Smooth muscle cell (in vitro differentiated cells): ENCODE results near the gene CACNB4. TPM values are rescaled to one million over a fixed set of nuclear protein-coding genes. Genes with fewer than 3 reads are reported as not detected.

Experiments used
- DNase-seq: peaks from one replicate; lab custom pipeline; 2025; ENCODE audit not compliant: unreplicated experiment; lab: John Stamatoyannopoulos, UW
- H2AFZ ChIP-seq: fragments of 200-600 bp; sonication (generic); 2 replicates; pipeline ENCODE4 v1.6.0; 2016; ENCODE audit warnings: antibody characterized with exemption, low read depth, mild to moderate bottlenecking
- H3F3A ChIP-seq: fragments of 200-600 bp; sonication (generic); 2 replicates; pipeline ENCODE4 v1.6.0; 2017; ENCODE audit warnings: antibody characterized with exemption, low read depth
- H3K27ac ChIP-seq: fragments of 200-600 bp; sonication (generic); 2 replicates; pipeline ENCODE4 v1.5.1; 2016; ENCODE audit warnings: low read depth, mild to moderate bottlenecking
- H3K27me3 ChIP-seq: fragments of 200-600 bp; sonication (generic); 2 replicates; pipeline ENCODE4 v1.6.1; 2016; ENCODE audit warnings: low read depth, mild to moderate bottlenecking
- H3K36me3 ChIP-seq: fragments of 200-600 bp; sonication (generic); 2 replicates; pipeline ENCODE4 v1.5.1; 2016; ENCODE audit warnings: low read depth
- H3K4me1 ChIP-seq: fragments of 200-600 bp; sonication (generic); 2 replicates; pipeline ENCODE4 v1.5.1; 2016; ENCODE audit warnings: low read depth
- H3K4me2 ChIP-seq: fragments of 200-600 bp; sonication (generic); 2 replicates; pipeline ENCODE4 v1.6.0; 2016; ENCODE audit warnings: mild to moderate bottlenecking
- H3K4me3 ChIP-seq: fragments of 200-600 bp; sonication (generic); 2 replicates; pipeline ENCODE4 v1.5.1; 2016; ENCODE audit warnings: mild to moderate bottlenecking
- H3K79me2 ChIP-seq: fragments of 200-600 bp; sonication (generic); 2 replicates; pipeline ENCODE4 v1.6.0; 2016; ENCODE audit warnings: low read depth, mild to moderate bottlenecking
- H3K9ac ChIP-seq: fragments of 200-600 bp; sonication (generic); 2 replicates; pipeline ENCODE4 v1.6.0; 2016; ENCODE audit warnings: low read depth
- H3K9me3 ChIP-seq: fragments of 200-600 bp; sonication (generic); replicated peaks from 2 replicates; pipeline ENCODE4 v1.5.1; 2016; ENCODE audit warnings: low read depth
- H4K20me1 ChIP-seq: fragments of 200-600 bp; sonication (generic); 2 replicates; pipeline ENCODE4 v1.6.0; 2016; ENCODE audit warnings: low read depth
- CTCF ChIP-seq: fragments of 200-600 bp; sonication (generic); IDR thresholded peaks from 2 replicates; pipeline ENCODE4 v1.5.1; 2017; ENCODE audit warnings: borderline replicate concordance, mild to moderate bottlenecking, antibody characterized with exemption; ENCODE audit not compliant: insufficient read depth, poor library complexity, severe bottlenecking
- WGBS: methylation state at CpG from one replicate; pipeline ENCODE4 v1.1.7; 2016; ENCODE audit warnings: low lambda C conversion rate; 5-methylcytosine and 5-hydroxymethylcytosine counted together
- polyA plus RNA-seq: library from polyadenylated mRNA; unstranded; fragments of >200 nt; fragmentation: Nextera tagmentation; extraction: Ambion mirVana; gene quantifications from 2 replicates; pipeline ENCODE4 v1.2.1, GENCODE V29; 2016
- total RNA-seq: library from RNA; depleted of rRNA; stranded (reverse); fragments of >200 nt; gene quantifications from 2 replicates; pipeline ENCODE4 v1.2.3, GENCODE V29; 2014

CACNB4 gene
- total and polyA plus RNA-seq, 2 experiments from 2014 or later, result 0.06 to 1.4 TPM

GRCh38 chr2:151907286-151908203 is 191.3 kb downstream of the CACNB4 start:
- Histone ChIP-seq H3K4me1 (peaks cover 13% of the 10 kb centered on the region), H3K4me2 (no peak overlapping the region), H4K20me1 (no peaks in the 10 kb centered on the region), H3K9ac (no peak overlapping the region), H3K27ac (no peak overlapping the region), H3K9me3 (no peaks in the 10 kb centered on the region), H3K27me3 (no peaks in the 10 kb centered on the region), H3K4me3 (no peak overlapping the region), H3K36me3 (no peaks in the 10 kb centered on the region), H2AFZ (no peak overlapping the region), H3F3A (peaks cover 8% of the 10 kb centered on the region), H3K79me2 (no peaks in the 10 kb centered on the region)
- WGBS, result 75% methylated on average over 6 of the region's 6 CpGs
- no peak for DNase-seq
- TF ChIP-seq CTCF, result no peak

DNA sequence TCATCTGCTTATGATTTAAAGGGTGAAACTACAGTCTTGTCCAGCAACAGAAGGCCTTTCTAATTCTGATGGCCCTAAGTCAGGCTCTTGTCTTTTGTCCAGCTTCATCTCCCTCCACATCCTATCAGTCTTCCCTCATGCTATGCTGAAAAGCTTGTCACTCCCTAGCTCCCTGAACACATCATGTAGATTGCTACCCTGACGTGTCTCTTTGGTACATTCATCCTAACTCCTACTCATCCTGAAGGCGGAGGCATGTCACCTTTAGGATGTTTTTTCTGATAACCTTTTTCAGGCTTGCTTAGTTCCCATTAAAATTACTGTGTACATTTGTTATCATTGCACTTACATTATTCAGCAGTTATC is 192.2 kb downstream of the CACNB4 start:
- Histone ChIP-seq H3K4me3 (no peak overlapping the region), H3K4me2 (no peak overlapping the region), H3F3A (peaks cover 8% of the 10 kb centered on the region), H3K27ac (no peak overlapping the region), H3K9me3 (no peaks in the 10 kb centered on the region), H3K4me1 (peaks cover 13% of the 10 kb centered on the region), H4K20me1 (no peaks in the 10 kb centered on the region), H3K9ac (no peak overlapping the region), H3K79me2 (no peaks in the 10 kb centered on the region), H3K27me3 (no peaks in the 10 kb centered on the region), H2AFZ (no peak overlapping the region), H3K36me3 (no peaks in the 10 kb centered on the region)
- no peak for DNase-seq
- TF ChIP-seq CTCF, result no peak
- 72% methylated on average over 2 of the region's 2 CpGs for WGBS

DNA sequence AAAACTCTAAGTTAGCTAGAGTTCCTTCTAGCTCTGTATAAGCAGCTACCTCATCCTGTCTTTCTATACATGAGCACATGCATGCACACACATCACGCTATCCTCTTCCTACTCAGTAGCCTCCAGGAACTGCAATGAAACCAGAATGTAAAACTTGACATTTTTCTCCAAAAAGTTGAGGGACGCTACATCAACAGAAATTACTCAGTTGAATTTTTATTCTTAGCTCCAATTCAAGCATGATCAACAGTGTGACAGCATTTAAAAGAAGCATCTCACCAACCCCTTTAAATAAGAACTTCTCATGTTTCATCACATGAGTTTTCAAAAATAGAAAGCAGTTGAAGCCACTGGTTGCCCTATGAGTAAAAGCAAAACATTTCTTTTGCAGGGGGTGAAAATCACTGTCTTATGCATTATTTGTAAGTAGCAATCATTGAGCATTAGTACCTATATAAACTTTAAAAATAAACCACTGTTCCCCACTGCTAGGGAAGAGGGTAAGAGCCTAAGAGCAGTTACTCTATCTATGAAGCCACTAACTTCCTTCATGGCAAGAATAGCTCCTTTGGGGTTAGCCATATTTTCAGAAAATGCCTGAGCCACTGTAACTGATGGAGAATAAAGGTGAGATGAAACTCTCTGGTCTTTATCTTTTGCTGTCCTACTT is 192.7 kb downstream of the CACNB4 start:
- Histone ChIP-seq H3K27ac (no peak overlapping the region), H2AFZ (no peak overlapping the region), H4K20me1 (no peaks in the 10 kb centered on the region), H3K4me3 (no peak overlapping the region), H3K36me3 (no peaks in the 10 kb centered on the region), H3K4me1 (peaks cover 13% of the 10 kb centered on the region), H3K9me3 (no peaks in the 10 kb centered on the region), H3F3A (peaks cover 8% of the 10 kb centered on the region), H3K27me3 (no peaks in the 10 kb centered on the region), H3K9ac (no peak overlapping the region), H3K4me2 (no peak overlapping the region), H3K79me2 (no peaks in the 10 kb centered on the region)
- 95% methylated on average over 2 of the region's 2 CpGs for WGBS
- no peak for DNase-seq
- TF ChIP-seq CTCF, result no peak
